ENCODE measurements around the gene GPC1. TPM values are rescaled to one million over a fixed set of nuclear protein-coding genes. Genes with fewer than 3 reads are reported as not detected.

The GPC1 gene
- total and polyA plus RNA-seq, 2 experiments from 2014 or later, result 71.4 to 142 TPM

DNA sequence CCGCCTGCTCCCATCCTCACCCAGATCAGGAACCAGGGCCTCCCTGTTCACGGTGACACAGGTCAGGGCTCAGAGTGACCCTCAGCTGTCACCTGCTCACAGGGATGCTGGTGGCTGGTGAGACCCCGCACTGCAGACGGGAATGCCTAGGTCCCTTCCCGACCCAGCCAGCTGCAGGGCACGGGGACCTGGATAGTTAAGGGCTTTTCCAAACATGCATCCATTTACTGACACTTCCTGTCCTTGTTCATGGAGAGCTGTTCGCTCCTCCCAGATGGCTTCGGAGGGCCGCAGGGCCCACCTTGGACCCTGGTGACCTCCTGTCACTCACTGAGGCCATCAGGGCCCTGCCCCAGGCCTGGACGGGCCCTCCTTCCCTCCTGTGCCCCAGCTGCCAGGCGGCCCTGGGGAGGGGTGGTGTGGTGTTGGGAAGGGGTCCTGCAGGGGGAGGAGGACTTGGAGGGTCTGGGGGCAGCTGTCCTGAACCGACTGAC is 31.7 kb downstream of the GPC1 start:
- no peaks in the 10 kb centered on the region for H4K20me1 ChIP-seq (ENCODE audit: insufficient read depth, poor library complexity, severe bottlenecking)
- no peaks in the 10 kb centered on the region for H3K4me1 ChIP-seq (ENCODE audit: insufficient read depth)
- DNase-seq (ENCODE audit: low spot score), result peak; percentile 3
- no peaks in the 10 kb centered on the region for H3K36me3 ChIP-seq (replicated peaks; ENCODE audit: insufficient read depth, low read depth)
- no peak overlapping the region for H2AFZ ChIP-seq
- TF ChIP-seq EZH2 (IDR thresholded peaks at IDR 0.05; ENCODE audit: borderline replicate concordance), result no peak
- TF ChIP-seq, protein P1, sequence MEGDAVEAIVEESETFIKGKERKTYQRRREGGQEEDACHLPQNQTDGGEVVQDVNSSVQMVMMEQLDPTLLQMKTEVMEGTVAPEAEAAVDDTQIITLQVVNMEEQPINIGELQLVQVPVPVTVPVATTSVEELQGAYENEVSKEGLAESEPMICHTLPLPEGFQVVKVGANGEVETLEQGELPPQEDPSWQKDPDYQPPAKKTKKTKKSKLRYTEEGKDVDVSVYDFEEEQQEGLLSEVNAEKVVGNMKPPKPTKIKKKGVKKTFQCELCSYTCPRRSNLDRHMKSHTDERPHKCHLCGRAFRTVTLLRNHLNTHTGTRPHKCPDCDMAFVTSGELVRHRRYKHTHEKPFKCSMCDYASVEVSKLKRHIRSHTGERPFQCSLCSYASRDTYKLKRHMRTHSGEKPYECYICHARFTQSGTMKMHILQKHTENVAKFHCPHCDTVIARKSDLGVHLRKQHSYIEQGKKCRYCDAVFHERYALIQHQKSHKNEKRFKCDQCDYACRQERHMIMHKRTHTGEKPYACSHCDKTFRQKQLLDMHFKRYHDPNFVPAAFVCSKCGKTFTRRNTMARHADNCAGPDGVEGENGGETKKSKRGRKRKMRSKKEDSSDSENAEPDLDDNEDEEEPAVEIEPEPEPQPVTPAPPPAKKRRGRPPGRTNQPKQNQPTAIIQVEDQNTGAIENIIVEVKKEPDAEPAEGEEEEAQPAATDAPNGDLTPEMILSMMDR (IDR thresholded peaks at IDR 0.05; ENCODE audit: poor library complexity), result no peak
- no peak for TF ChIP-seq EZH2phosphoT487 (IDR thresholded peaks at IDR 0.05; ENCODE audit: low read depth, severe bottlenecking, unreplicated experiment)
- H3K9me3 ChIP-seq (ENCODE audit: low read depth), result no peaks in the 10 kb centered on the region
- H3K4me2 ChIP-seq, result no peak overlapping the region
- H3K4me3 ChIP-seq, result no peak overlapping the region
- H3K27ac ChIP-seq, result no peak overlapping the region
- no peaks in the 10 kb centered on the region for H3K27me3 ChIP-seq
- H3K79me2 ChIP-seq, result no peaks in the 10 kb centered on the region
- H3K9me2 ChIP-seq (replicated peaks; ENCODE audit: insufficient read depth), result no peaks in the 10 kb centered on the region
- WGBS (ENCODE audit: low lambda C conversion rate, missing lambda C conversion rate), result 93% methylated on average over 12 of the region's 12 CpGs

DNA sequence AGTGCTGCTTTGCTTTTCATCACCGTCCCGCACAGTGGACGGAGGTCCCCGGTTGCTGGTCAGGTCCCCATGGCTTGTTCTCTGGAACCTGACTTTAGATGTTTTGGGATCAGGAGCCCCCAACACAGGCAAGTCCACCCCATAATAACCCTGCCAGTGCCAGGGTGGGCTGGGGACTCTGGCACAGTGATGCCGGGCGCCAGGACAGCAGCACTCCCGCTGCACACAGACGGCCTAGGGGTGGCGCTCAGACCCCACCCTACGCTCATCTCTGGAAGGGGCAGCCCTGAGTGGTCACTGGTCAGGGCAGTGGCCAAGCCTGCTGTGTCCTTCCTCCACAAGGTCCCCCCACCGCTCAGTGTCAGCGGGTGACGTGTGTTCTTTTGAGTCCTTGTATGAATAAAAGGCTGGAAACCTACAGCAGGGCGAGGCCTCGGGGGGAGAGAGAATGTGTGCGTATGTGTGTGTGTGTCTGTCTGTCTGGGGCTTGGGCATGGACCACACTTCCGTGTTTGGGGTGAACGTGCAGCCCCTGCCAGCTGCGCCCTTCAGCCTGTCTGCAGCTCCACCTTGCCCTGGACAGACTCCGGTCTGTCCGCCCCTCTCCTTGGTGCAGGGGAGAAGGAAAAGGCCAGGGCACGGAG is 32.3 kb downstream of the GPC1 start:
- Histone ChIP-seq H3K27ac (no peak overlapping the region), H3K4me2 (no peak overlapping the region), H3K9me3 (ENCODE audit: low read depth) (no peaks in the 10 kb centered on the region), H4K20me1 (ENCODE audit: insufficient read depth, poor library complexity, severe bottlenecking) (no peaks in the 10 kb centered on the region), H3K79me2 (no peaks in the 10 kb centered on the region), H3K9me2 (replicated peaks; ENCODE audit: insufficient read depth) (no peaks in the 10 kb centered on the region), H3K36me3 (replicated peaks; ENCODE audit: insufficient read depth, low read depth) (no peaks in the 10 kb centered on the region), H3K27me3 (no peaks in the 10 kb centered on the region), H3K4me1 (ENCODE audit: insufficient read depth) (no peaks in the 10 kb centered on the region), H3K4me3 (no peak overlapping the region), H2AFZ (no peak overlapping the region)
- DNase-seq (ENCODE audit: low spot score), result peak; percentile 5
- no peak for TF ChIP-seq EZH2 (IDR thresholded peaks at IDR 0.05; ENCODE audit: borderline replicate concordance)
- TF ChIP-seq EZH2phosphoT487 (IDR thresholded peaks at IDR 0.05; ENCODE audit: low read depth, severe bottlenecking, unreplicated experiment), result no peak
- TF ChIP-seq, protein P1 (IDR thresholded peaks at IDR 0.05; ENCODE audit: poor library complexity), result no peak
- 92% methylated on average over 22 of the region's 22 CpGs for WGBS (ENCODE audit: low lambda C conversion rate, missing lambda C conversion rate)

DNA sequence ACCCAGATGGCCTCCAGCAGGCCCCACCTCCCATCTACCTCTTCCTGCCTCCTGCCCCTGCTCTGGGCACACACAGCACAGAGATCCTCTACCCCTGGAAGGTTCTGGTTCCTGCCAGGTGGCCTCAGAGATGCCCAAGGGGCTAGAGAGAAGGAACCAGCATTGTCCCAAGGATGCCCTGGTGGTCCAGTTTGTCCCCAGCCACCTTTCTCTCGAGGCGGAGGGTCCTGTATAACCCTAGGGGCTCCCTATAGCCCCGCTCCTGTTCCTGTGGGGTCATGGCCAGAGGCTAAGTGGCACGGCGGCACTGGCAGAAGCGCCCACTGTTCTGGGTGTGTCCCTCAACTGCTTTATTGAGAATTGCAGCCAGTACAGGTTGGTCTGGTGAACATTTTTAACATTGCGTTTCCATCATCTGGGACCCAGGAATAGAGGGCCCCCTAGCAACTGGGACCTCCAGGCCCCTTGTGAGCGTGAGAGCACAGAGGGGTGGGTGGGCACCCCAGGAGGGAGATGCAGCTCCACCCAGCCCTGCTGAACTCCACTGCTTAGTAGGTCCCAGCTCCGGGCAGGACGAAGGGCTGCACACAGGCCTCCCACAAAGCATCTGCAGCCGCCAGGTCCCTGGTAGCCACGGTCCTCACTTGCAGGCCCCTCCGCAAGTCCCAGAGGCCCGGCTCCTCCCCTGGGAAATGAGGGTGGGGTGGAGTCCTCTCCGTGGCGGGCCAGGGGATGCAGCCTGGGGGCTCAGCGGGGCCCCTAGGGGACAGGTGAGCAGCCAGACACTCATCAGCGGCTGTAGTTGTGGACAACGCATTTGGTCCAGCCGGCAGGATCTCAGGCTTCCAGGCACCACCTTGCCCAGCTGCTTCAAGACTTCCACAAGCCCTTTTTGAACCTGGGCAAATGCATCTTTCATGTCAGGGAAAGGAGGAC is 33.1 kb downstream of the GPC1 start:
- no peak overlapping the region for H3K4me2 ChIP-seq
- no peaks in the 10 kb centered on the region for H3K9me2 ChIP-seq (replicated peaks; ENCODE audit: insufficient read depth)
- H3K79me2 ChIP-seq, result no peaks in the 10 kb centered on the region
- H3K27ac ChIP-seq, result no peak overlapping the region
- WGBS (ENCODE audit: low lambda C conversion rate, missing lambda C conversion rate), result 75% methylated on average over 17 of the region's 20 CpGs
- no peak overlapping the region for H3K4me3 ChIP-seq
- peak; percentile 10 for DNase-seq (ENCODE audit: low spot score)
- H3K4me1 ChIP-seq (ENCODE audit: insufficient read depth), result no peaks in the 10 kb centered on the region
- no peaks in the 10 kb centered on the region for H3K9me3 ChIP-seq (ENCODE audit: low read depth)
- no peak for TF ChIP-seq EZH2phosphoT487 (IDR thresholded peaks at IDR 0.05; ENCODE audit: low read depth, severe bottlenecking, unreplicated experiment)
- TF ChIP-seq, protein P1 (IDR thresholded peaks at IDR 0.05; ENCODE audit: poor library complexity), result no peak
- TF ChIP-seq EZH2 (IDR thresholded peaks at IDR 0.05; ENCODE audit: borderline replicate concordance), result no peak
- H3K36me3 ChIP-seq (replicated peaks; ENCODE audit: insufficient read depth, low read depth), result no peaks in the 10 kb centered on the region
- H2AFZ ChIP-seq, result no peak overlapping the region
- H3K27me3 ChIP-seq, result no peaks in the 10 kb centered on the region
- H4K20me1 ChIP-seq (ENCODE audit: insufficient read depth, poor library complexity, severe bottlenecking), result no peaks in the 10 kb centered on the region
